Upper lobe of left lung (tissue), 6 donors: Measurements from ENCODE around the gene PRKAG2. TPM values are rescaled to one million over a fixed set of nuclear protein-coding genes. Genes with fewer than 3 reads are reported as not detected.
A peak's percentile ranks its signal among the peaks of the same experiment; 100 is the strongest.

ENCODE experiments used
- ATAC-seq, 2 donors: fragments of 200-7000 bp; cut with Tn5 transposase; one replicate each; pipeline ENCODE4 v1.9.1; 2022; ENCODE audit warnings: mild to moderate bottlenecking in 2 of 2, moderate library complexity in 2 of 2; ENCODE audit not compliant: low FRiP score in 2 of 2
- DNase-seq, 2 donors: peaks; one replicate each; pipeline ENCODE4 v3.0.0-alpha.2; 2019 to 2020
- H3K27ac ChIP-seq, 4 donors: fragments of 200-600 bp; sonication (generic); one replicate each; pipeline ENCODE4 v1.5.1; 2016 to 2019
- H3K27me3 ChIP-seq, 4 donors: fragments of 200-600 bp; sonication (generic); one replicate each; pipeline ENCODE4 v1.5.1; 2017 to 2019
- H3K36me3 ChIP-seq, 4 donors: fragments of 200-600 bp; sonication (generic); one replicate each; pipeline ENCODE4 v1.5.1; 2016 to 2019
- H3K4me1 ChIP-seq, 4 donors: fragments of 200-600 bp; sonication (generic); one replicate each; pipeline ENCODE4 v1.5.1; 2018 to 2019
- H3K4me3 ChIP-seq, 4 donors: fragments of 200-600 bp; sonication (generic); one replicate each; pipeline ENCODE4 v1.5.1; 2017 to 2019; ENCODE audit warnings: mild to moderate bottlenecking in 2 of 4, moderate library complexity in 1 of 4
- H3K9me3 ChIP-seq, 4 donors: fragments of 200-600 bp; sonication (generic); one replicate each; pipeline ENCODE4 v1.5.1; 2018 to 2019
- EP300 ChIP-seq, 4 donors: sonication (generic); formaldehyde crosslinking; IDR thresholded peaks; one replicate each; pipeline ENCODE4 v1.5.1; 2017; ENCODE audit warnings: antibody characterized with exemption in 4 of 4, control low read depth in 2 of 4
- POLR2A ChIP-seq, 4 donors: fragments of 450-650 bp; IDR thresholded peaks; one replicate each; pipeline ENCODE4 v1.5.1; 2016 to 2017; ENCODE audit warnings: antibody characterized with exemption in 4 of 4, mild to moderate bottlenecking in 2 of 4
- POLR2AphosphoS5 ChIP-seq, 2 donors: sonication (generic); formaldehyde crosslinking; IDR thresholded peaks; one replicate each; pipeline ENCODE4 v1.5.1; 2017; ENCODE audit warnings: antibody characterized with exemption in 2 of 2
- WGBS, 2 donors: methylation state at CpG; one replicate each; pipeline ENCODE4 v1.1.5; 2017 to 2018; 5-methylcytosine and 5-hydroxymethylcytosine counted together
- total RNA-seq, 6 donors: library from RNA; depleted of rRNA in 4 of 6; stranded (reverse); fragments of >200 nt in 4 of 6; gene quantifications; one replicate each; pipeline versions ENCODE4 v1.1.0 to v1.2.1, GENCODE V29; 2016 to 2021
- TF ChIP-seq, protein P1 (sequence below), 6 experiments: fragments of 450-650 bp in 4 of 6; fragments of 200-600 bp in 2 of 6; sonication (generic) in 2 of 6; IDR thresholded peaks; one replicate each; pipeline ENCODE4 v1.5.1; 2016 to 2019; ENCODE audit warnings: antibody characterized with exemption in 6 of 6
- donor health status: DM: no; HTN: no; CAD: no; lungs with moderate emphysema.
- donor health status: DM: no; HTN: yes; CAD: no; lungs with severe emphysema.

Gene PRKAG2
- total RNA-seq, 6 donors from 2014 or later = 20.6 to 68.1 (median 29.6) TPM

DNA sequence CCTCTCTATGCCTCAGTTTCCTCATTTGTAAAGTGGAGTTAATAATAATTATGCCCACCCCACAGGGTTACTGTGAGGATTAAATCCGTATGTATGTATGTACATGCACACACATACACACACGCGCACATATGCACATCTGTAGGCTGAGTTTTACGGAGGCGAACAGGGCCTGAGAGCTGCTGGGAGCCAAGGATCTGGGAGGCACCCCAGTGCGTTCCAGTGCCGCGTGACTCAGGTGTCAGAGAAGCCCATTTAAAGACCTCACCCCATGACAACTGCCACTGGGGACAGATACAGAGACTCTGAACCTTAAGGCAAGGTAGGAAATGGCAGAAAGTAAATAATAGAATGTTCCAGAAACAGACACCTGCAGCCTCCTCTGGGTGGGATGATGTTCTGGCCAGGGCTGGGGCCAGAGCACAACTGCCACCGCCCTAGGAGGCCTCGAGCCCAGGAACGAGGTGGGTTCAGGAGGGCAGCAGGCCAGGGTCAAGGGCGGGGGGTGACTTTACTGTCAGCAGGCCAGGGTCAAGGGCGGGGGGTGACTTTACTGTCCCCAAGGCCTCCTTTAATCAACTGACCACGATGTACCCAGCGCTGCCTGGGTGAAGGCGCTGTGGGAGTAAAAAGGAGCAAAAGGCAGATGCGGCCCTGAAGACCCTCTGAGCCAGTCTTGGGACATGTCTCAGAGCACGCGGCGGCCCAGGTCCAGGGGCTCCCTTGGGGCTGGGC is 54.9 kb downstream of the PRKAG2 start:
- 89 to 93% methylated on average over 20 of the region's 20 CpGs for WGBS, 2 donors
- peak overlapping the region in 1 of 4 donors; percentile 35 for H3K27ac ChIP-seq

DNA sequence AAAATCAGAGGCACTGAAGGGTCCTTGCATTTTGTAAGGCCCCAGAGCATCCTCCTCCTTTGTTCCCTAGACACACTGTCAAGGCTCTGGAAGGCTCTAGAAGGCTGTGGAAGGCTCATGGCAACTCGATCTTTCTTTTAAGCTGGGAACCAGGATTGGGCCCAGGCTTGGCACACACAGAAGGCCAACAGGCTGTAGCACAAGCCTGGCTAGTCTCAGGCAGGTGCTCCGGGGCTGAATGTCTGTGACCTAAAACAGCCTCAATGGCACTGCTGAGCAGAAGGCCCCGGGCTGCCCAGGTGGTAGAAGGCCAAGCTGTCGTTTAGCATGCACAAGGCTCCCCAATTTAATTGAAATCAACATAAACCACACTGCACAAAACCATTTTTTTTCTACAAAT is 55.7 kb downstream of the PRKAG2 start:
- 93% methylated on average over 4 of the region's 4 CpGs for WGBS, 2 donors
- H3K4me1 ChIP-seq = peaks cover 4 to 27% (median 15%) of the 10 kb centered on the region in 4 donors
- no peak overlapping the region for H3K27ac ChIP-seq
- H3K4me3 ChIP-seq = no peak overlapping the region
- no peaks in the 10 kb centered on the region for H3K27me3 ChIP-seq
- DNase-seq = no peak
- H3K9me3 ChIP-seq = no peaks in the 10 kb centered on the region
- no peaks in the 10 kb centered on the region for H3K36me3 ChIP-seq
- ATAC-seq = no peak
- TF ChIP-seq POLR2AphosphoS5 (IDR thresholded peaks at IDR 0.05) = no peak
- TF ChIP-seq POLR2A (IDR thresholded peaks at IDR 0.05) = no peak
- TF ChIP-seq, protein P1, sequence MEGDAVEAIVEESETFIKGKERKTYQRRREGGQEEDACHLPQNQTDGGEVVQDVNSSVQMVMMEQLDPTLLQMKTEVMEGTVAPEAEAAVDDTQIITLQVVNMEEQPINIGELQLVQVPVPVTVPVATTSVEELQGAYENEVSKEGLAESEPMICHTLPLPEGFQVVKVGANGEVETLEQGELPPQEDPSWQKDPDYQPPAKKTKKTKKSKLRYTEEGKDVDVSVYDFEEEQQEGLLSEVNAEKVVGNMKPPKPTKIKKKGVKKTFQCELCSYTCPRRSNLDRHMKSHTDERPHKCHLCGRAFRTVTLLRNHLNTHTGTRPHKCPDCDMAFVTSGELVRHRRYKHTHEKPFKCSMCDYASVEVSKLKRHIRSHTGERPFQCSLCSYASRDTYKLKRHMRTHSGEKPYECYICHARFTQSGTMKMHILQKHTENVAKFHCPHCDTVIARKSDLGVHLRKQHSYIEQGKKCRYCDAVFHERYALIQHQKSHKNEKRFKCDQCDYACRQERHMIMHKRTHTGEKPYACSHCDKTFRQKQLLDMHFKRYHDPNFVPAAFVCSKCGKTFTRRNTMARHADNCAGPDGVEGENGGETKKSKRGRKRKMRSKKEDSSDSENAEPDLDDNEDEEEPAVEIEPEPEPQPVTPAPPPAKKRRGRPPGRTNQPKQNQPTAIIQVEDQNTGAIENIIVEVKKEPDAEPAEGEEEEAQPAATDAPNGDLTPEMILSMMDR (IDR thresholded peaks at IDR 0.05) = no peak
- TF ChIP-seq EP300 (IDR thresholded peaks at IDR 0.05) = no peak

More for the DNA sequence above, 54.9 kb downstream of the PRKAG2 start:
- TF ChIP-seq, protein P1 (IDR thresholded peaks at IDR 0.05) = no peak
- TF ChIP-seq POLR2AphosphoS5 (IDR thresholded peaks at IDR 0.05) = no peak
- TF ChIP-seq POLR2A (IDR thresholded peaks at IDR 0.05) = no peak
- no peak for TF ChIP-seq EP300 (IDR thresholded peaks at IDR 0.05)
- Histone ChIP-seq H3K36me3 (no peaks in the 10 kb centered on the region), H3K27me3 (no peaks in the 10 kb centered on the region), H3K4me1 (peaks cover 4 to 34% (median 17%) of the 10 kb centered on the region in 4 donors), H3K9me3 (no peaks in the 10 kb centered on the region), H3K4me3 (no peak overlapping the region)
- DNase-seq (no peak), ATAC-seq (peak in 1 of 2 donors; percentile 3)

DNA sequence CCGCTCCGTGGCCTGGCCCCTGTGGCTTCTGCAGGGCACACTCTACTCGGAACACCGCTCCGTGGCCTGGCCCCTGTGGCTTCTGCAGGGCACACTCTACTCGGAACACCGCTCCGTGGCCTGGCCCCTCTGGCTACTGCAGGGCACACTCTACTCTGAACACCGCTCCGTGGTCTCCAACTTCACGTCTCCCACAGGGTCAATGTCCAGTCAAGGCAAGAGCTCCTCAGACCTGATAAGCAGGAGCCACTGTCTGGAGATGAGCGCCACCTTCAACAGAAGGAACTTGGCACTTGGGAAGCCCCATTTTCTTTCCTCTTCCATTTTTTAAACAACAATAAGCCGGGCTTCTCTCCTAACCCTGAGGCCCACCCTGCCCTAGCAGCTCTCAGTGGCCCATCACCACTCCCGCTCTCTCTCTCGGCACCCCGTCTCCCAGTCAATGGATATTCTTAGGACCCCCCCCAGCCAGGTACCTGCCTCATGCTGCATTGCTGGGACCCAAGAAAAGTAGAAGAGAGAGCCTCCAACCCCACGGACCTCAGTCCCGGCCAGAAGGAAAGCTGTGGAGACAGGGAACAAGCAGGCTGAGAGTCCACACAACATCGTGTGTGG is 56.3 kb downstream of the PRKAG2 start:
- Histone ChIP-seq H3K4me3 (no peak overlapping the region), H3K4me1 (peaks cover 4 to 21% (median 11%) of the 10 kb centered on the region in 4 donors), H3K27me3 (no peaks in the 10 kb centered on the region), H3K9me3 (no peaks in the 10 kb centered on the region), H3K36me3 (no peaks in the 10 kb centered on the region), H3K27ac (no peak overlapping the region)
- WGBS, 2 donors = 86 to 87% methylated on average over 11 to 14 of the region's 19 CpGs
- TF ChIP-seq POLR2A (IDR thresholded peaks at IDR 0.05) (no peak), EP300 (IDR thresholded peaks at IDR 0.05) (no peak), POLR2AphosphoS5 (IDR thresholded peaks at IDR 0.05) (no peak)
- TF ChIP-seq, protein P1 (IDR thresholded peaks at IDR 0.05) = no peak
- DNase-seq (no peak), ATAC-seq (no peak)

DNA sequence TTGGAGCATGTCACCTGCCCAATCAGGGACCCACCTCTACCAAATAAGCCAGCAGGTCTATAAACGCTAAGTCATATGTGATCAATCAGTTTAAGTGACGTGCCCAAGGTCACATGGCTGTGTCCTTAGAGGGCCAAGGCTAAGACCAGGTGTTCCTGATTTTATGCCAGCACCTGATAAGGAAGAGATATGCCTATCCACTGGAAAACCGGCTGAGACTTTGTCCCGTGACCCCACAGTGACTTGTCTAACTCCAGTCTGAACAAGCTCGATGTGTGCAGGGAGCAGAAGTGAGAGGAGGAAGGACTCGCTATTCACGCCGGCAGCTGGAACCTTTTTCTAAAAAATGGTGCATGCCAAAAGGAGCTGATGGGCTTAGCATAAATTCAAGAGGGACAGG is 57.0 kb downstream of the PRKAG2 start:
- ATAC-seq (no peak), DNase-seq (no peak)
- H3K4me1 ChIP-seq = peaks cover 4 to 17% (median 11%) of the 10 kb centered on the region in 4 donors
- no peak overlapping the region for H3K27ac ChIP-seq
- TF ChIP-seq EP300 (IDR thresholded peaks at IDR 0.05) (no peak), POLR2AphosphoS5 (IDR thresholded peaks at IDR 0.05) (no peak), POLR2A (IDR thresholded peaks at IDR 0.05) (no peak)
- TF ChIP-seq, protein P1 (IDR thresholded peaks at IDR 0.05) = no peak
- WGBS, 2 donors = 63 to 80% methylated on average over 6 to 8 of the region's 8 CpGs
- H3K27me3 ChIP-seq = no peaks in the 10 kb centered on the region
- no peaks in the 10 kb centered on the region for H3K36me3 ChIP-seq
- H3K4me3 ChIP-seq = no peak overlapping the region
- H3K9me3 ChIP-seq = no peaks in the 10 kb centered on the region
